ENCODE data around the gene NR2F1-AS1. TPM values are rescaled to one million over a fixed set of nuclear protein-coding genes. Genes with fewer than 3 reads are reported as not detected.

The NR2F1-AS1 gene
- total and polyA plus RNA-seq, 9 of the 15 experiments (the other 6 are each of a cell fraction or from before 2014, with no cell fraction given), result not detected

DNA sequence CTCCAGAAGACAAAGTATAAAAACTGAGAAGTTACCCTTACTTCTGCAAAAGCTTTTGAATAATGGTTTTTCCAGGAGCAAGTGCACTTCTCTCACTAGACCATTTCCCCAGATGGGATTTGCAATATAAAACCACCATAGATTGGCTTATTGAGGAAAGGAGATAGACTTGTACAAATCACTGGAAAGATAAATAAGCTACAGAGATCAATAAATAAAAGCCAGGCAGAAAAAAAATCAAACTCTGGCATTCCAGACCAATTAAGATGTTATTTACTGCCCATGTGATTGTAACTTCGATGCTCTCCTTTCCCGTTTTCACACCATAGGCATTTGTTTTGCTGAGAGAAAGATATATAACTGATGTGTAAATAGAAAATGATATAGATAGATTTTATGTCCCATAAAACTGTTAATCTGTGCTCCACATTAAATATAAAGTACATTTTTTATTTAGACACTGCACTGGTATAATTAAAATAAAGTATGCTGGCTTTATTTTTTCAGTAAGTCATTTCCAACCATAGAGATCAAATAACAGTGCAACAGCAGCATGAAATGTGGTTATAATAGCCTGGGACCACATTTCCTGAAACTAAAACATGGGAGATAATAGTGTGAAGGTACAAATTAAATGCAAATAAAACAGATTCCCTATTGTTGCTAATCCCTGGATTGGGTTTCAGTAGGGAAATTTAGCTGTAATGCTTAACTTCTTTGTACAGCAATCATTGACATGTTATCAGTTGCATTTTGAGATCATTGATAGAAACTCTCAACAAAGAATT lies 177.7 kb downstream of the NR2F1-AS1 start:
- H3K9ac ChIP-seq (ENCODE audit: insufficient read depth in 1 of 2, low read depth in 2 of 2, low read length in 2 of 2), result no peak overlapping the region
- no peaks in the 10 kb centered on the region for H4K20me1 ChIP-seq (replicated peaks; ENCODE audit: control insufficient read depth, insufficient read depth, low read length)
- DNase-seq (ENCODE audit: extremely low read depth in 1 of 4, low spot score in 3 of 4), result no peak
- no TSS peak for BruUV-seq (replicated peaks)
- no peak overlapping the region for H3K4me2 ChIP-seq (ENCODE audit: insufficient read depth, low read length)
- no peaks in the 10 kb centered on the region for H3K4me1 ChIP-seq (replicated peaks in 1 of 2; ENCODE audit: control insufficient read depth in 2 of 2, insufficient read depth in 2 of 2, low read length in 2 of 2)
- FAIRE-seq, result no peak
- CTCF ChIA-PET (ENCODE audit: low intra/inter-chr PET ratio), result no interaction called here
- H3K79me2 ChIP-seq (ENCODE audit: control insufficient read depth, insufficient read depth, low read length), result no peaks in the 10 kb centered on the region
- H3K27ac ChIP-seq (ENCODE audit: extremely low read depth, low read depth, low read length), result no peak overlapping the region
- H3K4me3 ChIP-seq, result no peak overlapping the region
- intact Hi-C loops (cut with micrococcal nuclease), result no loop called here
- H3K36me3 ChIP-seq (ENCODE audit: control insufficient read depth, insufficient read depth, low read length), result no peaks in the 10 kb centered on the region
- H2AFZ ChIP-seq (ENCODE audit: low read depth, low read length), result no peak overlapping the region
- no peaks in the 10 kb centered on the region for H3K27me3 ChIP-seq (ENCODE audit: control insufficient read depth in 2 of 2, insufficient read depth in 2 of 2, low read length in 2 of 2)
- no peak for ATAC-seq
- POLR2A ChIA-PET, result no interaction called here
- in situ Hi-C loops (cut with MboI), result no loop called here
- no peaks in the 10 kb centered on the region for H3K9me3 ChIP-seq (replicated peaks; ENCODE audit: control insufficient read depth, insufficient read depth, low read depth, low read length)
- no peaks in the 10 kb centered on the region for H3K9me1 ChIP-seq (ENCODE audit: control insufficient read depth, insufficient read depth, low read length)
- WGBS (ENCODE audit: insufficient coverage, low coverage, missing lambda C conversion rate), result 4% methylated on average over 2 of the region's 2 CpGs
- TF ChIP-seq FOXP1 (CRISPR knock-in tag; IDR thresholded peaks at IDR 0.05) (no peak), ZNF551 (CRISPR knock-in tag; IDR thresholded peaks at IDR 0.05) (no peak), E2F8 (IDR thresholded peaks at IDR 0.05; ENCODE audit: low read depth, partially characterized antibody) (no peak), PHB2 (IDR thresholded peaks at IDR 0.05; ENCODE audit: low read depth) (no peak), HOXB6 (CRISPR knock-in tag; IDR thresholded peaks at IDR 0.05; ENCODE audit: borderline replicate concordance) (no peak), NFYB (IDR thresholded peaks at IDR 0.05; ENCODE audit: extremely low read depth, insufficient read length) (no peak), GTF2A2 (tag; IDR thresholded peaks at IDR 0.05) (no peak), POU5F1 (IDR thresholded peaks at IDR 0.05; ENCODE audit: borderline replicate concordance, low read depth, low read length, partially characterized antibody) (no peak), ZNF277 (CRISPR knock-in tag; IDR thresholded peaks at IDR 0.05; ENCODE audit: borderline replicate concordance) (no peak)
- TF ChIP-seq, protein P1, sequence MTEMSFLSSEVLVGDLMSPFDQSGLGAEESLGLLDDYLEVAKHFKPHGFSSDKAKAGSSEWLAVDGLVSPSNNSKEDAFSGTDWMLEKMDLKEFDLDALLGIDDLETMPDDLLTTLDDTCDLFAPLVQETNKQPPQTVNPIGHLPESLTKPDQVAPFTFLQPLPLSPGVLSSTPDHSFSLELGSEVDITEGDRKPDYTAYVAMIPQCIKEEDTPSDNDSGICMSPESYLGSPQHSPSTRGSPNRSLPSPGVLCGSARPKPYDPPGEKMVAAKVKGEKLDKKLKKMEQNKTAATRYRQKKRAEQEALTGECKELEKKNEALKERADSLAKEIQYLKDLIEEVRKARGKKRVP (CRISPR knock-in tag; IDR thresholded peaks at IDR 0.05), result no peak
- TF ChIP-seq, protein P2, sequence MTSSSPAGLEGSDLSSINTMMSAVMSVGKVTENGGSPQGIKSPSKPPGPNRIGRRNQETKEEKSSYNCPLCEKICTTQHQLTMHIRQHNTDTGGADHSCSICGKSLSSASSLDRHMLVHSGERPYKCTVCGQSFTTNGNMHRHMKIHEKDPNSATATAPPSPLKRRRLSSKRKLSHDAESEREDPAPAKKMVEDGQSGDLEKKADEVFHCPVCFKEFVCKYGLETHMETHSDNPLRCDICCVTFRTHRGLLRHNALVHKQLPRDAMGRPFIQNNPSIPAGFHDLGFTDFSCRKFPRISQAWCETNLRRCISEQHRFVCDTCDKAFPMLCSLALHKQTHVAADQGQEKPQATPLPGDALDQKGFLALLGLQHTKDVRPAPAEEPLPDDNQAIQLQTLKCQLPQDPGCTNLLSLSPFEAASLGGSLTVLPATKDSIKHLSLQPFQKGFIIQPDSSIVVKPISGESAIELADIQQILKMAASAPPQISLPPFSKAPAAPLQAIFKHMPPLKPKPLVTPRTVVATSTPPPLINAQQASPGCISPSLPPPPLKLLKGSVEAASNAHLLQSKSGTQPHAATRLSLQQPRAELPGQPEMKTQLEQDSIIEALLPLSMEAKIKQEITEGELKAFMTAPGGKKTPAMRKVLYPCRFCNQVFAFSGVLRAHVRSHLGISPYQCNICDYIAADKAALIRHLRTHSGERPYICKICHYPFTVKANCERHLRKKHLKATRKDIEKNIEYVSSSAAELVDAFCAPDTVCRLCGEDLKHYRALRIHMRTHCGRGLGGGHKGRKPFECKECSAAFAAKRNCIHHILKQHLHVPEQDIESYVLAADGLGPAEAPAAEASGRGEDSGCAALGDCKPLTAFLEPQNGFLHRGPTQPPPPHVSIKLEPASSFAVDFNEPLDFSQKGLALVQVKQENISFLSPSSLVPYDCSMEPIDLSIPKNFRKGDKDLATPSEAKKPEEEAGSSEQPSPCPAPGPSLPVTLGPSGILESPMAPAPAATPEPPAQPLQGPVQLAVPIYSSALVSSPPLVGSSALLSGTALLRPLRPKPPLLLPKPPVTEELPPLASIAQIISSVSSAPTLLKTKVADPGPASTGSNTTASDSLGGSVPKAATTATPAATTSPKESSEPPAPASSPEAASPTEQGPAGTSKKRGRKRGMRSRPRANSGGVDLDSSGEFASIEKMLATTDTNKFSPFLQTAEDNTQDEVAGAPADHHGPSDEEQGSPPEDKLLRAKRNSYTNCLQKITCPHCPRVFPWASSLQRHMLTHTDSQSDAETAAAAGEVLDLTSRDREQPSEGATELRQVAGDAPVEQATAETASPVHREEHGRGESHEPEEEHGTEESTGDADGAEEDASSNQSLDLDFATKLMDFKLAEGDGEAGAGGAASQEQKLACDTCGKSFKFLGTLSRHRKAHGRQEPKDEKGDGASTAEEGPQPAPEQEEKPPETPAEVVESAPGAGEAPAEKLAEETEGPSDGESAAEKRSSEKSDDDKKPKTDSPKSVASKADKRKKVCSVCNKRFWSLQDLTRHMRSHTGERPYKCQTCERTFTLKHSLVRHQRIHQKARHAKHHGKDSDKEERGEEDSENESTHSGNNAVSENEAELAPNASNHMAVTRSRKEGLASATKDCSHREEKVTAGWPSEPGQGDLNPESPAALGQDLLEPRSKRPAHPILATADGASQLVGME (CRISPR knock-in tag; IDR thresholded peaks at IDR 0.05), result no peak

Measured in K562 (cell line).